Activated B cell treated with CpG ODN at 0.5 μM for 24 hours (primary cell): ENCODE results near the gene C5orf47. TPM values are rescaled to one million over a fixed set of nuclear protein-coding genes. Genes with fewer than 3 reads are reported as not detected.

Experiments
- ATAC-seq: fragments of 200-7000 bp; cut with Tn5 transposase; one replicate; pipeline ENCODE4 v1.10.0; 2021; ENCODE audit warnings: low read depth, mild to moderate bottlenecking, moderate library complexity
- CTCF ChIA-PET: fragments of 350-600 bp; sonication (Branson Sonifier 250); formaldehyde crosslinking; loops from one replicate; lab custom pipeline; 2021; ENCODE audit warnings: antibody characterized with exemption; lab: Charles Lee
- POLR2A ChIA-PET: fragments of 350-600 bp; sonication (Branson Sonifier 250); formaldehyde crosslinking; loops from one replicate; lab custom pipeline; 2021; ENCODE audit warnings: antibody characterized with exemption; lab: Charles Lee
- DNase-seq: peaks from one replicate; pipeline ENCODE4 v3.0.0; 2022
- H3K27ac Mint-ChIP-seq: one replicate; pipeline ENCODE4 v1.8.0; 2020; ENCODE audit warnings: mixed read lengths
- H3K27me3 Mint-ChIP-seq: one replicate; pipeline ENCODE4 v1.8.0; 2021; ENCODE audit warnings: mixed read lengths
- H3K36me3 Mint-ChIP-seq: one replicate; pipeline ENCODE4 v1.8.0; 2021; ENCODE audit warnings: low read depth, mixed read lengths
- H3K4me1 Mint-ChIP-seq: one replicate; pipeline ENCODE4 v1.8.0; 2021; ENCODE audit warnings: mixed read lengths
- H3K4me3 Mint-ChIP-seq: one replicate; pipeline ENCODE4 v1.8.0; 2020; ENCODE audit warnings: mild to moderate bottlenecking, mixed read lengths
- H3K9me3 Mint-ChIP-seq: one replicate; pipeline ENCODE4 v1.8.0; 2020; ENCODE audit warnings: mixed read lengths
- CTCF ChIP-seq: fragments of 200-600 bp; IDR thresholded peaks from one replicate; pipeline ENCODE4 v1.8.0; 2022; ENCODE audit warnings: antibody characterized with exemption, mild to moderate bottlenecking
- intact Hi-C: fragments of 100-400 bp; cut with micrococcal nuclease; formaldehyde crosslinking; loops from one replicate; pipeline ENCODE4 v1.15.1; 2024
- total RNA-seq: library from RNA; stranded (reverse); gene quantifications from 2 replicates; pipeline ENCODE4 v1.2.3, GENCODE V29; 2022

The C5orf47 gene
- total RNA-seq, 1 donor from 2014 or later: not detected

DNA sequence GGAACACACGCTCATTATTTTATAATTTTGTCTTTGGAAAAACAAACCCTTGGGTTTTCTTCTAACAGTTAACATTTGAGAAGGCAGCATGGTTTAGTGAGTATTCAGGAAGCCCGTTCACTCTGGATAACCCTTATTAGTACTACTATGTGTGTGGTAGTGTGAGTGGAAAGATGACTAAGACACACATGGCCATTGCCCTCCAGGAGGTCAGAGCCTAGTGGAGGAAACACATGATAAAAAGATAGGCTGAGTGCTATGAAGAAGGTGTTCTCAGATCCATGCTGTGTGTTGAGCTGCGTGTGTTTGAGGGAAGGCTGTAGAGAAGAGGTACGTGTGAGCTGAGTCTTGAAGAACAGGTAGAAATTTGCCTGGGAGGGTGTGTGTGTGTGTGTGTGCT lies 8.4 kb downstream of the C5orf47 start:
- POLR2A ChIA-PET: interaction anchor here (0.8 kb wide), 1 partner anchor 13 kb away, joined by 6 read pairs; no protein-coding TSS in a partner anchor
- Mint-ChIP-seq H3K4me3 (no peak overlapping the region), H3K36me3 (no peaks in the 10 kb centered on the region), H3K27me3 (peaks cover 36% of the 10 kb centered on the region), H3K9me3 (no peaks in the 10 kb centered on the region), H3K27ac (no peak overlapping the region), H3K4me1 (no peaks in the 10 kb centered on the region)
- DNase-seq (no peak), ATAC-seq (no peak)
- CTCF ChIA-PET: no interaction called here
- intact Hi-C loops: no loop called here
- no peak for TF ChIP-seq CTCF

DNA sequence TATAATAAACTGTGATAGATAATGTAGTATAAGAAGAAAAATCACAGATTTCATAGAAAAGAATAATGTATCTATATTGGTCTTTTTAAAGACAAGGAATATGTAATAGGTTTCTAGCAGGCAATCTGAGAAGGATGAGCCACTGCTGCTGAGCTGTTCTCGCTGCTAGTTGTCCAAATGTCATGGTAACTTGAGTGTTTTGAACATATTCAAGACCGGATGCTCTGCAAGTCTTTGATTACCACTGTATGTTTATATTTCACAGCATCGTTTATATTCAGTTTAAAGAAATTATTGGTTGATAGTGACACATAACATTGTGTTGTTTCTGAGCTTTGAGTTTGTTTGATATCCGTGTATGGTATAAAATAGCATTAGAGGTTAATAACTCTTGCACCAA lies 9.6 kb downstream of the C5orf47 start:
- Mint-ChIP-seq H3K36me3 (no peaks in the 10 kb centered on the region), H3K4me3 (no peak overlapping the region), H3K27me3 (peaks cover 38% of the 10 kb centered on the region), H3K27ac (no peak overlapping the region), H3K4me1 (no peaks in the 10 kb centered on the region), H3K9me3 (no peaks in the 10 kb centered on the region)
- no peak for TF ChIP-seq CTCF
- ATAC-seq: no peak
- ChIA-PET CTCF (no interaction called here), POLR2A (no interaction called here)
- intact Hi-C loops: no loop called here
- DNase-seq: no peak

- intact Hi-C loops: no loop called here
- Mint-ChIP-seq H3K4me1 (no peaks in the 10 kb centered on the region), H3K27ac (no peak overlapping the region), H3K36me3 (no peaks in the 10 kb centered on the region), H3K4me3 (no peak overlapping the region), H3K27me3 (peaks cover 32% of the 10 kb centered on the region), H3K9me3 (no peaks in the 10 kb centered on the region)
- ChIA-PET CTCF (no interaction called here), POLR2A (no interaction called here)
- DNase-seq (no peak), ATAC-seq (no peak)
- TF ChIP-seq CTCF: no peak
These were observed 11.1 kb downstream of the C5orf47 start for GRCh38 chr5:174000076-174000475.

GRCh38 chr5:174003795-174004194 lies 14.8 kb downstream of the C5orf47 start:
- H3K9me3 Mint-ChIP-seq: no peaks in the 10 kb centered on the region
- H3K4me1 Mint-ChIP-seq: no peaks in the 10 kb centered on the region
- DNase-seq (no peak), ATAC-seq (no peak)
- no peak overlapping the region for H3K27ac Mint-ChIP-seq
- POLR2A ChIA-PET: no interaction called here
- no peak for TF ChIP-seq CTCF
- CTCF ChIA-PET: no interaction called here
- intact Hi-C loops: no loop called here
- H3K27me3 Mint-ChIP-seq: peaks cover 21% of the 10 kb centered on the region
- H3K36me3 Mint-ChIP-seq: no peaks in the 10 kb centered on the region
- H3K4me3 Mint-ChIP-seq: no peak overlapping the region

- no peaks in the 10 kb centered on the region for H3K36me3 Mint-ChIP-seq
- H3K4me3 Mint-ChIP-seq: no peak overlapping the region
- no peaks in the 10 kb centered on the region for H3K4me1 Mint-ChIP-seq
- ChIA-PET CTCF (no interaction called here), POLR2A (no interaction called here)
- no peaks in the 10 kb centered on the region for H3K9me3 Mint-ChIP-seq
- H3K27ac Mint-ChIP-seq: no peak overlapping the region
- no peak for ATAC-seq
- TF ChIP-seq CTCF: no peak
- no peak for DNase-seq
- peaks cover 10% of the 10 kb centered on the region for H3K27me3 Mint-ChIP-seq
- intact Hi-C loops: no loop called here
These were observed 20.0 kb downstream of the C5orf47 start for GRCh38 chr5:174008922-174009321.
